Kidney (tissue), 14 donors: Measurements from ENCODE around the gene TUBB8. TPM values are rescaled to one million over a fixed set of nuclear protein-coding genes. Genes with fewer than 3 reads are reported as not detected.
A peak's percentile ranks its signal among the peaks of the same experiment; 100 is the strongest.

Source experiments
- DNase-seq, 5 donors: peaks; one replicate each; pipeline ENCODE4 v3.0.0-alpha.2; 2013 to 2020
- FAIRE-seq: peaks from 2 replicates; lab custom pipeline; 2012; peaks lifted over from hg19 to GRCh38; lab: Jason Lieb, UNC
- H3K27ac ChIP-seq, 2 donors: one replicate each; pipeline ENCODE4 v1.7.0; 2013; ENCODE audit warnings: low read depth in 2 of 2, low read length in 2 of 2, inconsistent platforms in 1 of 2
- H3K27me3 ChIP-seq: one replicate; pipeline ENCODE4 v1.7.1; 2013; ENCODE audit warnings: low read length, inconsistent platforms; ENCODE audit not compliant: control insufficient read depth, insufficient read depth
- H3K36me3 ChIP-seq, 3 donors: one replicate each; pipeline versions ENCODE4 v1.7.0 to v1.7.1; 2013; ENCODE audit warnings: low read length in 3 of 3, control low read depth in 1 of 3, inconsistent platforms in 1 of 3; ENCODE audit not compliant: insufficient read depth in 3 of 3, control insufficient read depth in 2 of 3
- H3K4me1 ChIP-seq, 3 donors: one replicate each; pipeline versions ENCODE4 v1.7.0 to v1.7.1; 2013; ENCODE audit warnings: low read length in 3 of 3, inconsistent platforms in 1 of 3, low read depth in 1 of 3; ENCODE audit not compliant: control insufficient read depth in 2 of 3, insufficient read depth in 2 of 3
- H3K4me3 ChIP-seq, 3 donors: one replicate each; pipeline versions ENCODE4 v1.7.0 to v1.8.1; 2013; ENCODE audit warnings: low read length in 3 of 3, control low read depth in 1 of 3, inconsistent platforms in 1 of 3
- H3K9ac ChIP-seq, 3 donors: one replicate each; pipeline versions ENCODE4 v1.7.0 to v1.7.1; 2013; ENCODE audit warnings: low read length in 3 of 3, control low read depth in 1 of 3, inconsistent platforms in 1 of 3
- H3K9me3 ChIP-seq, 3 donors: one replicate each; pipeline versions ENCODE4 v1.7.0 to v1.7.1; 2013; ENCODE audit warnings: low read length in 3 of 3, control low read depth in 1 of 3, inconsistent platforms in 1 of 3; ENCODE audit not compliant: control insufficient read depth in 2 of 3, insufficient read depth in 1 of 3
- intact Hi-C: fragments of 100-400 bp; cut with DNase I; formaldehyde crosslinking; loops from one replicate; pipeline ENCODE4 v1.11.1; 2022
- polyA plus RNA-seq: library from polyadenylated mRNA; stranded (reverse); fragments of 350-450 nt; fragmentation: Illumina TruSeq; extraction: RNeasy Lipid Tissue Mini Kit (QIAGEN cat#74804); gene quantifications from one replicate; pipeline ENCODE4 v1.2.3, GENCODE V29; 2014; ENCODE audit warnings: low read depth, low replicate concordance; ENCODE audit not compliant: insufficient read depth
- total RNA-seq: library from RNA; stranded (reverse); fragmentation: NEBNext Ultra II Directional; extraction: Animal tissue kit (Norgen Biotek cat#: 25700); gene quantifications from one replicate; pipeline ENCODE4 v1.2.1, GENCODE V29; 2021
- TF ChIP-seq, protein P1 (sequence below): IDR thresholded peaks from 3 replicates; pipeline ENCODE4 v1.5.1; 2012; ENCODE audit warnings: mild to moderate bottlenecking, moderate library complexity, borderline replicate concordance; ENCODE audit not compliant: insufficient read depth; ENCODE audit errors: extremely low read depth
- donor health status: control.
- donor health status: control.
- donor health status: control.
- donor health status: control.
- donor health status: control.
- donor health status: DM: yes; HTN: yes; CAD: no.
- donor health status: Normal renal cell carcinoma (clear cell type).

The TUBB8 gene
- total and polyA plus RNA-seq, 2 donors from 2014 or later: not detected

DNA sequence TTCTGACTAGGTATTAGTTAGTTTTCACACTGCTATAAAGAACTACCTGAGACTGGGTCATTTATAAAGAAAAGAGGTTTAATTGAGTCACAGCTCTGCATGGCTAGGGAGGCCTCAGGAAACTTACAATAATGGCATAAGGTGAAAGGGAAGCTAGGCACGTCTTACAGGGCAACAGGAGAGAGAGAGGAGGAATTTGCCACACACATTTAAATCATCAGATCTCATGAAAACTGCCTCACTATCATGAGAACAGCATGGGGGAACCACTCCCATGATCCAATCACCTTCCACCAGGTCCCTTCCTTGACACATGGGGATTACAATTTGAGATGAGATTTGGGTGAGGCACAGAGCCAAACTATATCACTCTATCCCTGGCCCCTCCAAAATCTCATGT is 45.5 kb upstream of the TUBB8 start:
- Histone ChIP-seq H3K4me3 (peak overlapping the region in 1 of 3 donors; percentile 6), H3K9me3 (peaks cover 0 to 21% (median 0%) of the 10 kb centered on the region in 3 donors), H3K27me3 (no peaks in the 10 kb centered on the region), H3K36me3 (no peaks in the 10 kb centered on the region), H3K27ac (no peak overlapping the region), H3K4me1 (peaks cover 0 to 9% (median 5%) of the 10 kb centered on the region in 3 donors), H3K9ac (no peak overlapping the region)
- DNase-seq (no peak), FAIRE-seq (no peak)
- TF ChIP-seq, protein P1, sequence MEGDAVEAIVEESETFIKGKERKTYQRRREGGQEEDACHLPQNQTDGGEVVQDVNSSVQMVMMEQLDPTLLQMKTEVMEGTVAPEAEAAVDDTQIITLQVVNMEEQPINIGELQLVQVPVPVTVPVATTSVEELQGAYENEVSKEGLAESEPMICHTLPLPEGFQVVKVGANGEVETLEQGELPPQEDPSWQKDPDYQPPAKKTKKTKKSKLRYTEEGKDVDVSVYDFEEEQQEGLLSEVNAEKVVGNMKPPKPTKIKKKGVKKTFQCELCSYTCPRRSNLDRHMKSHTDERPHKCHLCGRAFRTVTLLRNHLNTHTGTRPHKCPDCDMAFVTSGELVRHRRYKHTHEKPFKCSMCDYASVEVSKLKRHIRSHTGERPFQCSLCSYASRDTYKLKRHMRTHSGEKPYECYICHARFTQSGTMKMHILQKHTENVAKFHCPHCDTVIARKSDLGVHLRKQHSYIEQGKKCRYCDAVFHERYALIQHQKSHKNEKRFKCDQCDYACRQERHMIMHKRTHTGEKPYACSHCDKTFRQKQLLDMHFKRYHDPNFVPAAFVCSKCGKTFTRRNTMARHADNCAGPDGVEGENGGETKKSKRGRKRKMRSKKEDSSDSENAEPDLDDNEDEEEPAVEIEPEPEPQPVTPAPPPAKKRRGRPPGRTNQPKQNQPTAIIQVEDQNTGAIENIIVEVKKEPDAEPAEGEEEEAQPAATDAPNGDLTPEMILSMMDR: no peak
- intact Hi-C loops: no loop called here

DNA sequence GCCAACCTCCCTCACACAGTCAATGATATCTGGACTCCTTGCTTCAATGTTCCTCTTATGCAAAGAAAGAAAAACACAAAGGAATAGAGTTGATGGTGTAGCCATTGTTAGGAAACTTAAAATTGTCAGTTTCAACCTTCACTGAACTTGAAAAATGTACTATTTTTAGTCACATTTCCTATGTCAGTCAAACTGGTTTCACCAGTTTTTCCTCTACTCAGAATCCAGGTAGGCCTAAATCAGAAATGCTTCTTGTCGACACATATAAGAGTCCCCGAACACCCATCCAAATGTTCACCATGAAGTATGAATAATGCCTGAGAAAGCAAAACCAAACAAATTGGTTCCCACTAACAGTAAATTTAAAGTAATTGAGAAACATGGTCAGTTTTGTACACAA is 43.8 kb upstream of the TUBB8 start:
- Histone ChIP-seq H3K9ac (peak overlapping the region in 1 of 3 donors; percentile 18), H3K4me3 (peak overlapping the region in 2 of 3 donors; percentile 1 to 15), H3K36me3 (no peaks in the 10 kb centered on the region), H3K9me3 (peaks cover 0 to 21% (median 0%) of the 10 kb centered on the region in 3 donors), H3K27ac (no peak overlapping the region), H3K27me3 (no peaks in the 10 kb centered on the region), H3K4me1 (peaks cover 0 to 9% (median 5%) of the 10 kb centered on the region in 3 donors)
- FAIRE-seq (no peak), DNase-seq (peak in 2 of 5 donors; percentile 71 to 76)
- intact Hi-C loops: no loop called here
- TF ChIP-seq, protein P1: no peak

DNA sequence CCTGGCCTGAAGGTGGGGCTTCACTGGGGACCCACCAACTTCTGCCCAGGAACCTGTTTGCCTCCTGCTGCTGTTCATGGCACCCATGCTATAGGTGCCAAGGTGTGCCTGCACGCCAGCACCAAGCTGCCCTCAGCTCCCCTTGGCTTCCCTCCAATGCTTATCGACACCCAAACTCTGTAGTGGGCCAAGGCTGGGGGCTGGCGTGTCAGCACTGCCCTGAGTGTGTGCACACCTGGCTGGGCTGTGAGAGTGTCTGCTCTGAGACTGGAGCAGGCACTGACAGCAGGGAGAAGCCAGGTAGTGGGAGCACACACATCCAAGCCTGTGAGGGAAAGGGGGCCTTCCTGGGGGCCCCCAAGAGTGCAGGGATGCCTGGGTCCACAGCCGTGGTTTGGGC is 43.1 kb upstream of the TUBB8 start:
- DNase-seq (no peak), FAIRE-seq (no peak)
- TF ChIP-seq, protein P1: no peak
- H3K36me3 ChIP-seq: no peaks in the 10 kb centered on the region
- peaks cover 0 to 15% (median 0%) of the 10 kb centered on the region in 3 donors for H3K9me3 ChIP-seq
- no peak overlapping the region for H3K4me3 ChIP-seq
- H3K27ac ChIP-seq: peak overlapping the region; percentile 45 to 55
- no peaks in the 10 kb centered on the region for H3K27me3 ChIP-seq
- peaks cover 0 to 9% (median 5%) of the 10 kb centered on the region in 3 donors for H3K4me1 ChIP-seq
- intact Hi-C loops: no loop called here
- H3K9ac ChIP-seq: no peak overlapping the region

DNA sequence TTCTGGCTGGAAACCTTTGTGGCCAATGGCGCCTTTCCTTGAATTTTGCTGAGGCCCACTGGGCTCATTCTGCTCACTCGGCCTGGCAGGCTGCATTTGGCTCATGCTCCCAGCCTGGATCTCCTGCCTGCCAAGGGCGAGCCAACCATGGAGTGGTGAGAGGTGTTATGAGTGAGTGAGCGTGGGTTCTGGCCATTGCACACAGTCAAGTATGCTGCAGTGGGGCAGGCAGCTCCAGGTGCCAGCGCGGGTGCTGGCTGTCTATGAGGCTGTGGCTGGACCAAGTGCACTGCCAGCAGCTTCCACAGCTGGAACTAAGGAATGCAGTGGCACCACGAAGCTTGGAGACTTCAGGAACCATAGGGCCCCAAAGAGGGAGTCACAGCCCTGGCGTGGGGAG is 42.2 kb upstream of the TUBB8 start:
- Histone ChIP-seq H3K4me3 (no peak overlapping the region), H3K27ac (peak overlapping the region in 1 of 2 donors; percentile 7), H3K9me3 (peaks cover 0 to 7% (median 0%) of the 10 kb centered on the region in 3 donors), H3K36me3 (no peaks in the 10 kb centered on the region), H3K4me1 (peaks cover 0 to 9% (median 5%) of the 10 kb centered on the region in 3 donors), H3K9ac (no peak overlapping the region), H3K27me3 (no peaks in the 10 kb centered on the region)
- DNase-seq (no peak), FAIRE-seq (no peak)
- intact Hi-C loops: no loop called here
- TF ChIP-seq, protein P1: no peak
